ENCODE results near the gene ABCC9. TPM values are rescaled to one million over a fixed set of nuclear protein-coding genes. Genes with fewer than 3 reads are reported as not detected.

Gene ABCC9
- total RNA-seq, 1 experiment from 2014 or later: not detected

- no peak overlapping the region for H2BK15ac ChIP-seq (ENCODE audit: low read depth, low read length)
- no peak for TF ChIP-seq CTCF (conservative IDR thresholded peaks at IDR 0.05)
- H3K4me1 ChIP-seq (ENCODE audit: insufficient read depth, low read length): no peaks in the 10 kb centered on the region
- H3K79me1 ChIP-seq (ENCODE audit: insufficient read depth, low read depth, low read length, poor library complexity, severe bottlenecking): no peaks in the 10 kb centered on the region
- H3K4ac ChIP-seq (ENCODE audit: low read depth, low read length): no peak overlapping the region
- no peak overlapping the region for H3K27ac Mint-ChIP-seq
- H3K9me3 Mint-ChIP-seq: no peaks in the 10 kb centered on the region
- DNase-seq: no peak
- H3K27me3 ChIP-seq (ENCODE audit: insufficient read depth, low read length): no peaks in the 10 kb centered on the region
- no peak overlapping the region for H2BK120ac ChIP-seq (ENCODE audit: low read depth, low read length, poor library complexity, severe bottlenecking)
- H3K27me3 Mint-ChIP-seq (ENCODE audit: low read depth): no peaks in the 10 kb centered on the region; the same call in 1 of the 2 replicates
- H3K9ac ChIP-seq (ENCODE audit: extremely low read depth, insufficient read length, low read length): no peak overlapping the region
- no peaks in the 10 kb centered on the region for H3K36me3 Mint-ChIP-seq (ENCODE audit: insufficient read depth in 1 of 3, low read depth in 3 of 3)
- no peaks in the 10 kb centered on the region for H3K9me3 ChIP-seq (ENCODE audit: control insufficient read depth, low read depth, low read length)
- no peak overlapping the region for H3K14ac ChIP-seq (ENCODE audit: insufficient read depth, low read length)
- no peak overlapping the region for H2BK5ac ChIP-seq (ENCODE audit: insufficient read length, low read length)
- H4K20me1 ChIP-seq (ENCODE audit: control insufficient read depth, insufficient read depth, insufficient read length): no peaks in the 10 kb centered on the region
- H2BK20ac ChIP-seq (ENCODE audit: low read depth, low read length, poor library complexity, severe bottlenecking): no peak overlapping the region
- H3K4me1 Mint-ChIP-seq: no peaks in the 10 kb centered on the region
- no peak overlapping the region for H4K8ac ChIP-seq (replicated peaks; ENCODE audit: insufficient read length, low read depth, low read length)
- no peak overlapping the region for H3T11ph ChIP-seq (ENCODE audit: low read length)
- WGBS (ENCODE audit: extremely low coverage, insufficient read length, low lambda C conversion rate): no CpG with 5 or more reads among the region's 1 CpG
- no peaks in the 10 kb centered on the region for H3K79me2 ChIP-seq (ENCODE audit: insufficient read depth, low read length)
- no peaks in the 10 kb centered on the region for H3K23me2 ChIP-seq (ENCODE audit: insufficient read length, low read depth, low read length, poor library complexity, severe bottlenecking)
- H2BK12ac ChIP-seq (ENCODE audit: insufficient read length, low read depth, low read length): no peak overlapping the region
- no peak overlapping the region for H4K5ac ChIP-seq (ENCODE audit: insufficient read length, low read depth, low read length)
- H2AK5ac ChIP-seq (ENCODE audit: insufficient read length, low read length): no peak overlapping the region
- no peak overlapping the region for H3K4me3 Mint-ChIP-seq
- H4K91ac ChIP-seq (ENCODE audit: insufficient read length, low read depth, low read length): no peak overlapping the region
- no peak overlapping the region for H3K18ac ChIP-seq (ENCODE audit: insufficient read length, low read depth, low read length)
- no peak overlapping the region for H3K27ac ChIP-seq (ENCODE audit: insufficient read length, low read depth, low read length)
- H3K23ac ChIP-seq (ENCODE audit: insufficient read length, low read depth, low read length): no peak overlapping the region
- H3K4me2 ChIP-seq (ENCODE audit: insufficient read depth, insufficient read length, low read length): no peak overlapping the region
- no peak overlapping the region for H2AFZ ChIP-seq (ENCODE audit: low read length)
- no peak overlapping the region for H3K56ac ChIP-seq (ENCODE audit: insufficient read length, low read depth, low read length)
Measured at GRCh38 chr12:21884936-21885335, 56.3 kb downstream of the ABCC9 start.

Measured in H9 (cell line).